Endothelial cell of hepatic sinusoid (primary cell): ENCODE measurements around the gene MBD6.

Experiments used
- in situ Hi-C: cut with HindIII; loops from 2 replicates; pipeline ENCODE4 v1.10.0; 2017; ENCODE audit warnings: low sequenced_read_pairs

The MBD6 gene

DNA sequence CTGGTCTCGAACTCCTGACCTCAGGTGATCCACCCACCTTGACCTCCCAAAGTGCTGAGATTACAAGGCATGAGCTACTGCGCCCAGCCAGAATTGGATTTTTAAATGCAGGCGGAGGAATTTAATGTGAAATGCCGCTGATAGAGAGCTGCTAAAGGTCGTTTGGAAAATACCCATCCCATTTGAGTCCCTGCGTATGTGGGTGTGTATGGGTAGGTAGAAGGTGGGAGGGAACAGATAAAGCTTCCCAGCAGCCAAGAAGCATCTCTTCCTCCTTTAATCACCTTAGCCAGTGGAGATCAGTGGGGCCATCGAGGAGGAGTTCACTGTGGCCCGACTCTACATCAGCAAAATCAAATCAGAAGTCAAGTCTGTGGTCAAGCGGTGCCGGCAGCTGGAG lies 52.2 kb downstream of the MBD6 start:
- in situ Hi-C loops: no loop called here

DNA sequence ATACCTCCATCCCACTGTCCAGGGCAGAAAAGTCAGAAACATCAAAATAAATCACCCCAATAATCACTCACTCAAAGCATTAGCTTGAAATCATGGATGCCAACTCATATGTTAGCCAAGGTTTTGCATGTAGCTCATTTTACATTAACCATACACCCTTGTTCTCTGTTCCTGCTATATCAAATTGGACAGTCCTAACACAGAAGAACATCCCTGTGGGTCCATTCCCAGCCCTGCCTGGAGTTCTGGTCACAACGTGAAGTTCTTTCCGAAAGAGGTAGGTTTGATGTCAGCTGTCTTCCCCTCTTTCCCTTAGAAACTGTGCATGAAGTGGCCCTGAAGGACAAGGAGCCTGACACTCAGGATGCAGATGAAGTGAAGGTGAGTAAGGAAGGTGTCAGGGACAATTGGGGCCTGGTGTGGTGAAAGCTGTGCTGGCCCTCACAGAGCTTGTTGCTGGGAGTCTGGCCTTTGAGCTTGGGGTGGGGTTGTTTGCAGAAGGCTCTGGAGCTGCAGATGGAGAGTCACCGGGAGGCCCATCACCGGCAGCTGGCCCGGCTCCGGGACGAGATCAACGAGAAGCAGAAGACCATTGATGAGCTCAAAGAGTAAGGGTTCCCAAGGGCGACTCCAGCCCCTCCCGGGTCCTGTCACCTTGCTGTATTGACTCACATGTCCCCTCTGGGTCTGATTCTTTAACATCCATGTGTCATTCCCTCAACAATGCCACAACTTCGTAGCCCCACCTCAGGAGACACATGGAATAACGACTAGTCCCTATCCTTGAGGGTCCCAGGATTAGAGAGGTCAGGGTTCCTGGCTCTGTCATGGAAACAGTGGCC lies 53.4 kb downstream of the MBD6 start:
- in situ Hi-C loops: no loop called here

DNA sequence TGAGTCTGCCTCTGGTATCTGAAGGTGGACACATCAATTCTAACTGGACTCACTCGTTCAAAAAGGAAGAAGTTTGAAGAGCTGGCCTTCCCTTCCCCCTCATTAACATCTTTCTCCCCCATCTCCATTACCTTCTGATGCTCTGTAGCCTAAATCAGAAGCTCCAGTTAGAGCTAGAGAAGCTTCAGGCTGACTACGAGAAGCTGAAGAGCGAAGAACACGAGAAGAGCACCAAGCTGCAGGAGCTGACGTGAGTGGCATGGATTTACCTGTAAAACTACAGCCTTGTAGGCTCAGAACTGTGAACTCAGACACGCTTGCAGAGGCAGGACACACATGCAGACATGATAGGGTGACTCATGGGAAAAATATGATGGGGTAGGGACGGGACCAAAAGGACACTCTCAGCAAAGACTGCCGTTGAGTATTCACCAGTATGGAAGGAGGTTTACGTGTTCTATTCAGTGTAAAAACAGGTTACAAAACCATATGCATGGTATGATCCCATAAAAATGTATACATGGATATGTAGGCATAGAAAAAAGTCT lies 54.1 kb downstream of the MBD6 start:
- in situ Hi-C loops: no loop called here

DNA sequence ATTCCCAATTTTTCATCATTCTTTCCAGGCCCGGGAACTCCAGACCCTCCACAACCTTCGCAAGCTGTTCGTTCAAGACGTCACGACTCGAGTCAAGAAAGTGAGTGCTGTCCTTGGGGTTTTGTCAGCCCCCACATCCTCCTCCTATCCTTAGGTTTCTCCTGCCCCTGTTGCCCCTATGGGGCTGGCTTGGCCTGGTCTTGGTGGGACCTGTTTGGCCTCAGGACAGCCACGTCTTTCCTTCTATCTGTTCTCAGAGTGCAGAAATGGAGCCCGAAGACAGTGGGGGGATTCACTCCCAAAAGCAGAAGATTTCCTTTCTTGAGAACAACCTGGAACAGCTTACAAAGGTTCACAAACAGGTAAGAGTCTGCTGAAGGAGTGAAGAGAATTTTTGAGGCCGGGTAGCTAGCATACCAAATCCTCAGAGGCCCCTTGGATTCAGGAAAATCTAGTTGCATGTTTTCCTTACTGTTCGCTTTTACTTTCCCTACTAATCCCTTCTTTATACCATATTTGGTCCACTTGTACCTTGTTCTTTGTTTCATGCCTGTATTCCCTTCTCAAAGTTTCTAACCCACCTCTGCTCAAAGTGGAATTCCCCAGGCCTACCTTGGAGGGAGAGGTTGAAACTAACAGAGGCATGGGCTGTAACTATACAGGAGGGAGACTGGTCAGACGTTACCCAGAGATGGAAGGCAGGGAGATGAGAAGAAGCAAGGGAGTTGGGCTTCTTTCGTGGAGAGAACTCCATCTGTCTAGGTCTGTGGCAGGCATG lies 55.5 kb downstream of the MBD6 start:
- in situ Hi-C loops: no loop called here

DNA sequence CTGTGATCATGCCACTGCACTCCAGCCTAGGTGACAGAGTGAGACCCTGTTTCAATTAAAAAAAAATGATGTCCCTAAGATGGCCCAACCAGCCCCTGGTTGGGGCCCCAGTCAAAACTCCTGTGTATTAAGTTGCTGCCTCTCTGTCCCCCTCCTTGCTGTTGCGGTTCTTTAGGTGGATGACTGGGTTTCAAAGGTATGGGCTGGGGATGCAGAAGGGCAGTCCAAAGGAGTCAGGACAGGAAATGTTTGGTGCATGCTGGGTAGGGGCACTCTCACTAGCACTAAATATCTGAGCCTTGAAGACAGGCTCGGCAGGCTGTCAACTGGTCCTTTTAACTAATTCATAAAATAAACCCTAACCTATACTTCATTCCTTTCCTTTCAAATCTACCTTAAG lies 56.4 kb downstream of the MBD6 start:
- in situ Hi-C loops: no loop called here
